Ishikawa (cell line): ENCODE results near the gene PFKM.

Source experiments
- CEBPB ChIP-seq: IDR thresholded peaks from 2 replicates; pipeline ENCODE4 v1.6.1; 2012
- CREB1 ChIP-seq: IDR thresholded peaks from 2 replicates; pipeline ENCODE4 v1.6.1; 2012; ENCODE audit warnings: low read depth
- EP300 ChIP-seq: IDR thresholded peaks from 2 replicates; pipeline ENCODE4 v1.6.1; 2012; ENCODE audit warnings: borderline replicate concordance
- NFIC ChIP-seq: IDR thresholded peaks from 2 replicates; pipeline ENCODE4 v1.6.1; 2012
- RAD21 ChIP-seq: IDR thresholded peaks from 2 replicates; pipeline ENCODE4 v1.6.1; 2012; ENCODE audit warnings: low read depth
- TAF1 ChIP-seq: IDR thresholded peaks from 2 replicates; pipeline ENCODE4 v1.6.1; 2012; ENCODE audit warnings: low read depth, mild to moderate bottlenecking
- TCF12 ChIP-seq: IDR thresholded peaks from 2 replicates; pipeline ENCODE4 v1.6.1; 2012; ENCODE audit warnings: low read depth
- TEAD4 ChIP-seq: IDR thresholded peaks from 2 replicates; pipeline ENCODE4 v1.6.1; 2012
- YY1 ChIP-seq: IDR thresholded peaks from 2 replicates; pipeline ENCODE4 v1.6.1; 2012; ENCODE audit warnings: low read depth
- ZBTB7A ChIP-seq: IDR thresholded peaks from 2 replicates; pipeline ENCODE4 v1.6.1; 2012; ENCODE audit warnings: low read depth
- TF ChIP-seq, protein P1 (sequence below): IDR thresholded peaks from 2 replicates; pipeline ENCODE4 v1.6.1; 2012
- TF ChIP-seq, protein P2 (sequence below): IDR thresholded peaks from 2 replicates; pipeline ENCODE4 v1.6.1; 2012
- TF ChIP-seq, protein P3 (sequence below): IDR thresholded peaks from 2 replicates; pipeline ENCODE4 v1.6.1; 2012; ENCODE audit warnings: low read depth, mild to moderate bottlenecking

DNA sequence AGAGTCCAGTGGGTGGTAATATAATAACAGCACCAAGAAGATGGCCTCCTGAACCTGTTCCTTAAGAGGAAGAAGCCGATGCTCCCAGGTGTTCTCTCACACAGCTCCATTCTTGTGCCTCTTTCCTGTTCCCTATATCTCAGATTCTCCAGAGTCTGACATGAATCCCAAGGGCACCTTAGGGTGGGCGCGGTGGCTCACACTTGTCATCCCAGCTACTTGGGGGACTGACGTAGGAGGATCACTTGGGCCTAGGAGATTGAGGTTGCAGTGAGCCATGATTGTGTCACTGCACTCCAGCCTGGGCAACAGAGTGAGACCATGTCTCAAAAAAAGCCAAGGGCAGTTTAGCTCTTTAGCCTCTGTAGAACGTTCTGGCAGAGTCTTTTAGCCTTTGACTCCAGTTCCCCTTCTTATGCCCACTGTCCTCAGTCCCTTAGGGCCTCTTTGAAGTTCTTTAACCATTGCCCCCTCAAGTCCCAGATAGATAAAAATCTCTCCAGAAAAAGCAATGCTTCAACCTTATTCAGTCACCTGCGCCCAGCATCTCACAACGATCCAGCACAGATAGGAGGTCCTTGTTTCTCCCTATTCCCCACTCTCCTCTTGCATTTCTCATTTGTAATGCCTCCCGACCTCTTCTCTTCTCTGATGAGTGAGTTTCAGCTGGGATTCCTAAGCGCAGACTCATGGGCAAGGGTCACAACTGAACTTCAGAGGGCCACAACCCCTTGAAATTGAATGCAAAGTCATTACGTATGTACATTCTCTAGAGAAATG lies 68.9 kb downstream of the PFKM start:
- TF ChIP-seq EP300 (no peak), TAF1 (no peak), YY1 (no peak), NFIC (no peak), ZBTB7A (no peak), TEAD4 (no peak), TCF12 (no peak), RAD21 (no peak), CREB1 (no peak), CEBPB (no peak)
- TF ChIP-seq, protein P1, sequence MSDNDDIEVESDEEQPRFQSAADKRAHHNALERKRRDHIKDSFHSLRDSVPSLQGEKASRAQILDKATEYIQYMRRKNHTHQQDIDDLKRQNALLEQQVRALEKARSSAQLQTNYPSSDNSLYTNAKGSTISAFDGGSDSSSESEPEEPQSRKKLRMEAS = no peak
- TF ChIP-seq, protein P2, sequence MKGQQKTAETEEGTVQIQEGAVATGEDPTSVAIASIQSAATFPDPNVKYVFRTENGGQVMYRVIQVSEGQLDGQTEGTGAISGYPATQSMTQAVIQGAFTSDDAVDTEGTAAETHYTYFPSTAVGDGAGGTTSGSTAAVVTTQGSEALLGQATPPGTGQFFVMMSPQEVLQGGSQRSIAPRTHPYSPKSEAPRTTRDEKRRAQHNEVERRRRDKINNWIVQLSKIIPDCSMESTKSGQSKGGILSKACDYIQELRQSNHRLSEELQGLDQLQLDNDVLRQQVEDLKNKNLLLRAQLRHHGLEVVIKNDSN = no peak
- TF ChIP-seq, protein P3, sequence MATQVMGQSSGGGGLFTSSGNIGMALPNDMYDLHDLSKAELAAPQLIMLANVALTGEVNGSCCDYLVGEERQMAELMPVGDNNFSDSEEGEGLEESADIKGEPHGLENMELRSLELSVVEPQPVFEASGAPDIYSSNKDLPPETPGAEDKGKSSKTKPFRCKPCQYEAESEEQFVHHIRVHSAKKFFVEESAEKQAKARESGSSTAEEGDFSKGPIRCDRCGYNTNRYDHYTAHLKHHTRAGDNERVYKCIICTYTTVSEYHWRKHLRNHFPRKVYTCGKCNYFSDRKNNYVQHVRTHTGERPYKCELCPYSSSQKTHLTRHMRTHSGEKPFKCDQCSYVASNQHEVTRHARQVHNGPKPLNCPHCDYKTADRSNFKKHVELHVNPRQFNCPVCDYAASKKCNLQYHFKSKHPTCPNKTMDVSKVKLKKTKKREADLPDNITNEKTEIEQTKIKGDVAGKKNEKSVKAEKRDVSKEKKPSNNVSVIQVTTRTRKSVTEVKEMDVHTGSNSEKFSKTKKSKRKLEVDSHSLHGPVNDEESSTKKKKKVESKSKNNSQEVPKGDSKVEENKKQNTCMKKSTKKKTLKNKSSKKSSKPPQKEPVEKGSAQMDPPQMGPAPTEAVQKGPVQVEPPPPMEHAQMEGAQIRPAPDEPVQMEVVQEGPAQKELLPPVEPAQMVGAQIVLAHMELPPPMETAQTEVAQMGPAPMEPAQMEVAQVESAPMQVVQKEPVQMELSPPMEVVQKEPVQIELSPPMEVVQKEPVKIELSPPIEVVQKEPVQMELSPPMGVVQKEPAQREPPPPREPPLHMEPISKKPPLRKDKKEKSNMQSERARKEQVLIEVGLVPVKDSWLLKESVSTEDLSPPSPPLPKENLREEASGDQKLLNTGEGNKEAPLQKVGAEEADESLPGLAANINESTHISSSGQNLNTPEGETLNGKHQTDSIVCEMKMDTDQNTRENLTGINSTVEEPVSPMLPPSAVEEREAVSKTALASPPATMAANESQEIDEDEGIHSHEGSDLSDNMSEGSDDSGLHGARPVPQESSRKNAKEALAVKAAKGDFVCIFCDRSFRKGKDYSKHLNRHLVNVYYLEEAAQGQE = no peak
